GM12878 (cell line): Measurements from ENCODE around the gene FLT3LG. TPM values are rescaled to one million over a fixed set of nuclear protein-coding genes. Genes with fewer than 3 reads are reported as not detected.

Experiments used
- ATAC-seq: fragments of 200-7000 bp; cut with Tn5 transposase; 3 replicates; pipeline ENCODE4 v1.9.1; 2020; ENCODE audit warnings: mild to moderate bottlenecking, moderate library complexity
- BruUV-seq: library from RNA; stranded (reverse); fragments of 400-500 nt; replicated peaks from 2 replicates; lab custom pipeline; 2021; lab: Mats Ljungman, UMichigan
- CTCF ChIA-PET: fragments of 300-600 bp; sonication (Branson Sonifier 250); formaldehyde crosslinking; extraction: SDS; loops from one replicate; lab custom pipeline; 2021; ENCODE audit warnings: inconsistent platforms; lab: Yijun Ruan, JAX
- POLR2A ChIA-PET: fragments of 350-600 bp; formaldehyde crosslinking; extraction: SDS; loops from one replicate; lab custom pipeline; 2021; ENCODE audit warnings: inconsistent platforms; lab: Charles Lee
- RAD21 ChIA-PET: fragments of 300-600 bp; sonication (Branson Sonifier 250); formaldehyde crosslinking; loops from one replicate; lab custom pipeline; 2023; ENCODE audit warnings: antibody characterized with exemption; ENCODE audit not compliant: unreplicated experiment; lab: Charles Lee
- SMC1A ChIA-PET: fragments of 300-600 bp; sonication (Branson Sonifier 250); formaldehyde crosslinking; loops from one replicate; lab custom pipeline; 2023; ENCODE audit not compliant: unreplicated experiment, uncharacterized antibody; lab: Charles Lee
- DNase-seq: peaks from one replicate; pipeline ENCODE4 v3.0.0-alpha.2; 2011; ENCODE audit warnings: low read depth, low spot score
- FAIRE-seq: peaks from 3 replicates; lab custom pipeline; 2011; peaks lifted over from hg19 to GRCh38; lab: Jason Lieb, UNC
- H2AFZ ChIP-seq: 2 replicates; pipeline ENCODE4 v1.6.0; 2011; ENCODE audit warnings: low read depth, low read length, control low read depth; ENCODE audit not compliant: control insufficient read depth
- H3K27ac ChIP-seq: 2 replicates; pipeline ENCODE4 v1.5.1; 2011; ENCODE audit warnings: control low read depth; ENCODE audit not compliant: control insufficient read depth, insufficient read depth
- H3K27me3 ChIP-seq, 2 experiments: replicated peaks in 1 of 2; 2 replicates each; pipeline versions ENCODE4 v1.6.0 to v1.6.1; 2011; ENCODE audit warnings: low read length in 1 of 2; ENCODE audit not compliant: control insufficient read depth in 2 of 2, insufficient read depth in 2 of 2
- H3K36me3 ChIP-seq, 2 experiments: 2 replicates each; pipeline ENCODE4 v1.5.1; 2011; ENCODE audit warnings: low read length in 1 of 2; ENCODE audit not compliant: control insufficient read depth in 2 of 2, insufficient read depth in 2 of 2
- H3K4me1 ChIP-seq: 2 replicates; pipeline ENCODE4 v1.6.1; 2011; ENCODE audit warnings: mild to moderate bottlenecking, low read length, moderate library complexity, mixed read lengths; ENCODE audit not compliant: control insufficient read depth, insufficient read depth
- H3K4me2 ChIP-seq: 2 replicates; pipeline ENCODE4 v1.6.0; 2011; ENCODE audit warnings: control low read depth; ENCODE audit not compliant: control insufficient read depth, insufficient read depth
- H3K4me3 ChIP-seq: fragments of 200-600 bp; sonication (generic); 2 replicates; pipeline ENCODE4 v1.5.1; 2016
- H3K79me2 ChIP-seq: 2 replicates; pipeline ENCODE4 v1.6.0; 2011; ENCODE audit warnings: low read length; ENCODE audit not compliant: control insufficient read depth, insufficient read depth
- H3K9ac ChIP-seq: 2 replicates; pipeline ENCODE4 v1.8.0; 2011; ENCODE audit warnings: low read length, control low read depth, mixed read lengths; ENCODE audit not compliant: control insufficient read depth, insufficient read depth
- H3K9me3 ChIP-seq: replicated peaks from 3 replicates; pipeline ENCODE4 v1.5.1; 2011; ENCODE audit warnings: mild to moderate bottlenecking, low read length; ENCODE audit not compliant: control insufficient read depth, insufficient read depth
- H4K20me1 ChIP-seq: 2 replicates; pipeline ENCODE4 v1.6.0; 2011; ENCODE audit not compliant: control insufficient read depth, insufficient read depth
- ATF2 ChIP-seq: IDR thresholded peaks from 2 replicates; pipeline ENCODE4 v1.6.1; 2012; ENCODE audit warnings: low read length, inconsistent platforms
- BACH1 ChIP-seq: fragments of 450-650 bp; IDR thresholded peaks from 2 replicates; pipeline ENCODE4 v1.6.1; 2017; ENCODE audit warnings: mild to moderate bottlenecking, borderline replicate concordance
- BCL3 ChIP-seq: IDR thresholded peaks from 2 replicates; pipeline ENCODE4 v1.6.1; 2011; ENCODE audit warnings: borderline replicate concordance, low read depth, mild to moderate bottlenecking, moderate library complexity, low read length; ENCODE audit not compliant: insufficient read depth, poor library complexity, severe bottlenecking
- E2F4 ChIP-seq: IDR thresholded peaks from 2 replicates; pipeline ENCODE4 v1.6.1; 2012; ENCODE audit warnings: low read depth, low read length, improper control_type of control experiment
- KDM1A ChIP-seq: fragments of 200-600 bp; sonication (generic); IDR thresholded peaks from 2 replicates; pipeline ENCODE4 v1.6.1; 2016; ENCODE audit warnings: borderline replicate concordance
- KLF5 ChIP-seq: fragments of 450-650 bp; IDR thresholded peaks from 2 replicates; pipeline ENCODE4 v1.6.1; 2014; ENCODE audit warnings: mild to moderate bottlenecking; ENCODE audit not compliant: partially characterized antibody
- POU2F2 ChIP-seq: IDR thresholded peaks from 3 replicates; pipeline ENCODE4 v1.6.1; 2011; ENCODE audit warnings: low read depth, mild to moderate bottlenecking, low read length, borderline replicate concordance
- RELB ChIP-seq: fragments of 450-650 bp; IDR thresholded peaks from 2 replicates; pipeline ENCODE4 v1.6.1; 2017; ENCODE audit warnings: low read depth, mild to moderate bottlenecking, moderate library complexity
- SMC3 ChIP-seq: IDR thresholded peaks from 2 replicates; pipeline ENCODE4 v1.6.1; 2011; ENCODE audit warnings: low read length, improper control_type of control experiment, borderline replicate concordance
- SPI1 ChIP-seq: IDR thresholded peaks from 2 replicates; pipeline ENCODE4 v1.6.1; 2011; ENCODE audit warnings: low read depth, mild to moderate bottlenecking, low read length, moderate library complexity, borderline replicate concordance; ENCODE audit not compliant: insufficient read depth
- SREBF2 ChIP-seq: IDR thresholded peaks from 2 replicates; pipeline ENCODE4 v1.6.1; 2012; ENCODE audit warnings: mild to moderate bottlenecking, low read length
- WGBS: methylation state at CpG from one replicate; pipeline ENCODE4 v1.1.6; 2016; ENCODE audit warnings: low lambda C conversion rate; ENCODE audit not compliant: insufficient replicate concordance, insufficient coverage; ENCODE audit errors: missing lambda C conversion rate; 5-methylcytosine and 5-hydroxymethylcytosine counted together
- in situ Hi-C: fragments of 300-500 bp; cut with MboI; formaldehyde crosslinking; loops from 9 replicates; pipeline ENCODE4 v1.14.3; 2018; ENCODE audit warnings: mixed read lengths
- intact Hi-C: fragments of 100-400 bp; cut with micrococcal nuclease; formaldehyde crosslinking; loops from one replicate; pipeline ENCODE4 v1.14.2; 2022; ENCODE audit not compliant: unreplicated experiment
- polyA plus RNA-seq, 11 experiments: library from polyadenylated mRNA; depleted of rRNA in 4 of 11; unstranded in 6 of 11; stranded (reverse) in 5 of 11; fragments of >200 nt; fragmentation: Nextera tagmentation in 4 of 11; fragmentation: Illumina TruSeq in 1 of 11; extraction: Ambion mirVana in 4 of 11; extraction: Trizol in 1 of 11; gene quantifications; 1 replicate in 1 of 11; 2 replicates in 10 of 11; pipeline versions ENCODE4 v1.2.1 to v1.2.3, GENCODE V29; 2011 to 2016; ENCODE audit warnings: inconsistent platforms in 2 of 11, missing spikeins in 2 of 11, low read depth in 1 of 11
- total RNA-seq, 4 experiments: library from RNA; depleted of rRNA in 3 of 4; stranded (reverse); fragments of >200 nt in 3 of 4; fragmentation: Illumina TruSeq in 1 of 4; extraction: Trizol in 1 of 4; gene quantifications; 2 replicates each; pipeline versions ENCODE4 v1.2.1 to v1.2.3, GENCODE V29; 2013 to 2021

FLT3LG gene
- total and polyA plus RNA-seq, 10 of the 15 experiments (the other 5 are each of a cell fraction or from before 2014, with no cell fraction given) = 0.68 to 13.1 (median 4.3) TPM

GRCh38 chr19:49513746-49514118 lies 39.7 kb downstream of the FLT3LG start:
- Histone ChIP-seq H3K9ac (no peak overlapping the region), H2AFZ (no peak overlapping the region), H3K4me2 (no peak overlapping the region), H3K4me3 (no peak overlapping the region), H3K79me2 (no peaks in the 10 kb centered on the region), H4K20me1 (no peaks in the 10 kb centered on the region), H3K36me3 (no peaks in the 10 kb centered on the region), H3K9me3 (no peaks in the 10 kb centered on the region), H3K4me1 (peaks cover 7% of the 10 kb centered on the region), H3K27me3 (no peaks in the 10 kb centered on the region), H3K27ac (no peak overlapping the region)
- ChIA-PET RAD21 (no interaction called here), CTCF (interaction anchor here (1.1 to 1.3 kb wide), 2 partner anchors 33 to 37 kb away, joined by 4 to 9 read pairs; no protein-coding TSS in a partner anchor), SMC1A (no interaction called here), POLR2A (interaction anchor here (1.1 kb wide), 1 partner anchor 127 kb away, joined by 3 read pairs; the partner anchor contains the start of gene RRAS)
- BruUV-seq = no TSS peak
- WGBS = 67% methylated on average over 9 of the region's 12 CpGs
- no peak for FAIRE-seq
- in situ Hi-C loops = no loop called here
- intact Hi-C loops = no loop called here
- DNase-seq = no peak
- no peak; the same call in 1 of the 3 replicates for ATAC-seq
- no peak for TF ChIP-seq KLF5
- TF ChIP-seq ATF2 = no peak

- FAIRE-seq (no peak), ATAC-seq (no peak), DNase-seq (no peak)
- 78% methylated on average over 21 of the region's 21 CpGs for WGBS
- in situ Hi-C loops = no loop called here
- no peaks in the 10 kb centered on the region for H3K79me2 ChIP-seq
- H3K9ac ChIP-seq = no peak overlapping the region
- no peaks in the 10 kb centered on the region for H3K9me3 ChIP-seq
- no peaks in the 10 kb centered on the region for H3K36me3 ChIP-seq
- ChIA-PET POLR2A (interaction anchor here (1.1 kb wide), 1 partner anchor 126 kb away, joined by 3 read pairs; the partner anchor contains the start of gene RRAS), RAD21 (no interaction called here), CTCF (interaction anchor here (1.1 to 1.3 kb wide), 2 partner anchors 32 to 36 kb away, joined by 4 to 9 read pairs; no protein-coding TSS in a partner anchor), SMC1A (no interaction called here)
- no peaks in the 10 kb centered on the region for H3K27me3 ChIP-seq
- no TSS peak for BruUV-seq
- H2AFZ ChIP-seq = no peak overlapping the region
- H3K4me3 ChIP-seq = no peak overlapping the region
- peaks cover 7% of the 10 kb centered on the region for H3K4me1 ChIP-seq
- intact Hi-C loops = no loop called here
- H3K4me2 ChIP-seq = no peak overlapping the region
- H4K20me1 ChIP-seq = no peaks in the 10 kb centered on the region
- H3K27ac ChIP-seq = no peak overlapping the region
- TF ChIP-seq RELB = no peak
- TF ChIP-seq SREBF2 = no peak
- TF ChIP-seq SMC3 = no peak
- no peak for TF ChIP-seq BCL3
- TF ChIP-seq POU2F2 = no peak
- TF ChIP-seq SPI1 = no peak
- no peak for TF ChIP-seq KDM1A
- TF ChIP-seq E2F4 = no peak
- no peak for TF ChIP-seq BACH1
Observed at GRCh38 chr19:49514151-49514550, 40.1 kb downstream of the FLT3LG start.
